HL-60 (cell line): Measurements from ENCODE around the gene PHACTR3.

ENCODE experiments used
- DNase-seq, 2 experiments: peaks; one replicate each; pipeline ENCODE4 v3.0.0-alpha.2; 2010 to 2020; ENCODE audit warnings: low read depth in 1 of 2, low spot score in 1 of 2
- H3K27ac ChIP-seq: fragments of 250-450 bp; sonication (Bioruptor Pico); replicated peaks from 2 replicates; pipeline ENCODE4 v1.5.1; 2020; ENCODE audit warnings: mild to moderate bottlenecking, moderate library complexity
- H3K27me3 ChIP-seq: fragments of 250-450 bp; sonication (Bioruptor Pico); 2 replicates; pipeline ENCODE4 v1.5.1; 2021; ENCODE audit warnings: mild to moderate bottlenecking, moderate library complexity; ENCODE audit not compliant: insufficient read depth, poor library complexity, severe bottlenecking
- H3K4me3 ChIP-seq: replicated peaks from 2 replicates; pipeline ENCODE4 v1.5.1; 2011; ENCODE audit warnings: mild to moderate bottlenecking, control low read depth, low read length; ENCODE audit not compliant: insufficient read depth
- GABPA ChIP-seq: IDR thresholded peaks from 2 replicates; pipeline ENCODE4 v1.6.1; 2012; ENCODE audit warnings: low read depth
- POLR2AphosphoS5 ChIP-seq: IDR thresholded peaks from 2 replicates; pipeline ENCODE4 v1.6.1; 2012; ENCODE audit warnings: low read depth
- REST ChIP-seq: IDR thresholded peaks from 2 replicates; pipeline ENCODE4 v1.6.1; 2012; ENCODE audit warnings: low read depth; ENCODE audit not compliant: insufficient replicate concordance
- SPI1 ChIP-seq: IDR thresholded peaks from 2 replicates; pipeline ENCODE4 v1.6.1; 2012; ENCODE audit warnings: low read depth, mild to moderate bottlenecking, borderline replicate concordance
- TF ChIP-seq, protein P1 (sequence below): IDR thresholded peaks from one replicate; pipeline ENCODE4 v1.5.1; 2011; ENCODE audit warnings: low read length, control low read depth, inconsistent platforms; ENCODE audit not compliant: insufficient read depth

PHACTR3 gene

GRCh38 chr20:59708326-59708725 is 104.0 kb downstream of the PHACTR3 start:
- H3K27me3 ChIP-seq: peaks cover 9% of the 10 kb centered on the region
- no peak overlapping the region for H3K4me3 ChIP-seq
- no peak for TF ChIP-seq POLR2AphosphoS5
- TF ChIP-seq GABPA: no peak
- no peak for TF ChIP-seq REST
- TF ChIP-seq, protein P1, sequence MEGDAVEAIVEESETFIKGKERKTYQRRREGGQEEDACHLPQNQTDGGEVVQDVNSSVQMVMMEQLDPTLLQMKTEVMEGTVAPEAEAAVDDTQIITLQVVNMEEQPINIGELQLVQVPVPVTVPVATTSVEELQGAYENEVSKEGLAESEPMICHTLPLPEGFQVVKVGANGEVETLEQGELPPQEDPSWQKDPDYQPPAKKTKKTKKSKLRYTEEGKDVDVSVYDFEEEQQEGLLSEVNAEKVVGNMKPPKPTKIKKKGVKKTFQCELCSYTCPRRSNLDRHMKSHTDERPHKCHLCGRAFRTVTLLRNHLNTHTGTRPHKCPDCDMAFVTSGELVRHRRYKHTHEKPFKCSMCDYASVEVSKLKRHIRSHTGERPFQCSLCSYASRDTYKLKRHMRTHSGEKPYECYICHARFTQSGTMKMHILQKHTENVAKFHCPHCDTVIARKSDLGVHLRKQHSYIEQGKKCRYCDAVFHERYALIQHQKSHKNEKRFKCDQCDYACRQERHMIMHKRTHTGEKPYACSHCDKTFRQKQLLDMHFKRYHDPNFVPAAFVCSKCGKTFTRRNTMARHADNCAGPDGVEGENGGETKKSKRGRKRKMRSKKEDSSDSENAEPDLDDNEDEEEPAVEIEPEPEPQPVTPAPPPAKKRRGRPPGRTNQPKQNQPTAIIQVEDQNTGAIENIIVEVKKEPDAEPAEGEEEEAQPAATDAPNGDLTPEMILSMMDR: no peak
- TF ChIP-seq SPI1: no peak
- H3K27ac ChIP-seq: no peak overlapping the region
- DNase-seq: no peak

GRCh38 chr20:59709636-59710035 is 105.3 kb downstream of the PHACTR3 start:
- TF ChIP-seq POLR2AphosphoS5 (no peak), REST (no peak), GABPA (no peak), SPI1 (no peak)
- TF ChIP-seq, protein P1: no peak
- no peak for DNase-seq
- Histone ChIP-seq H3K4me3 (no peak overlapping the region), H3K27me3 (peaks cover 5% of the 10 kb centered on the region), H3K27ac (no peak overlapping the region)

DNA sequence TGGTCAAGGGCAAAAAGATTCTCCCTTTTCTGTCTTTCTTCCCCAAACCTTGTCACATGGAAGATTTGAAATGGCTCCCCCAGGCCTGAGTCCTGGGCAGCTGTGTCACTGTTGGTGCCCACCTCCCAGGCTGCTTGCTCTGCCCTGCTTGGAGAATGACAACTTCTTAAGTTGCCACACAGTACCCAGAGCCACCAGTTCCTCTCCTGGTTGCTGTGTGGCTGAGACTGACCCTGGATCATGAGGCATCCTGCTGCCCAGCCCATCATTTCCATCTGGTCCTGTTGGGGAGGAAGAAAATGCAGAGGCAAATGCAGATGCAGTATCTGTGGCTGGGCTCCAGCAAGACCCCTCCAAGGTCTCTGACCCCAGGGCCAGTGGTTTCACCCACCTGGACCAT is 113.7 kb downstream of the PHACTR3 start:
- H3K27ac ChIP-seq: no peak overlapping the region
- DNase-seq: no peak
- H3K27me3 ChIP-seq: peaks cover 7% of the 10 kb centered on the region
- H3K4me3 ChIP-seq: no peak overlapping the region
- TF ChIP-seq SPI1: no peak
- TF ChIP-seq, protein P1: no peak
- TF ChIP-seq REST: no peak
- TF ChIP-seq POLR2AphosphoS5: no peak
- TF ChIP-seq GABPA: no peak
